Neural cell (in vitro differentiated cells): ENCODE results near the gene LTBP1. TPM values are rescaled to one million over a fixed set of nuclear protein-coding genes. Genes with fewer than 3 reads are reported as not detected.

Experiments used
- H2AFZ ChIP-seq: fragments of 200-600, 300-800 bp; sonication (generic), shearing (Covaris generic); 2 replicates; pipeline ENCODE4 v1.6.0; 2014; ENCODE audit warnings: low read depth, mild to moderate bottlenecking, antibody characterized with exemption, low read length, moderate library complexity
- H3F3A ChIP-seq: fragments of 200-600 bp; shearing (Covaris generic); 2 replicates; pipeline ENCODE4 v1.6.1; 2016; ENCODE audit warnings: mild to moderate bottlenecking, moderate library complexity, mixed read lengths, antibody characterized with exemption, low read length; ENCODE audit not compliant: insufficient read depth, poor library complexity, severe bottlenecking
- H3K27ac ChIP-seq: fragments of 200-600, 300-800 bp; sonication (generic), shearing (Covaris generic); 2 replicates; pipeline ENCODE4 v1.5.1; 2014; ENCODE audit warnings: mild to moderate bottlenecking, low read length, moderate library complexity
- H3K27me3 ChIP-seq: fragments of 300-800, 200-600 bp; sonication (generic), shearing (Covaris generic); 2 replicates; pipeline ENCODE4 v1.6.0; 2014; ENCODE audit warnings: mild to moderate bottlenecking, low read depth, low read length, moderate library complexity; ENCODE audit not compliant: insufficient read depth
- H3K36me3 ChIP-seq: fragments of 300-800, 200-600 bp; sonication (generic), shearing (Covaris generic); 2 replicates; pipeline ENCODE4 v1.5.1; 2014; ENCODE audit warnings: mild to moderate bottlenecking, antibody characterized with exemption, low read length, moderate library complexity; ENCODE audit not compliant: insufficient read depth
- H3K4me2 ChIP-seq: fragments of 300-800, 200-600 bp; sonication (generic), shearing (Covaris generic); 2 replicates; pipeline ENCODE4 v1.6.0; 2014; ENCODE audit warnings: mild to moderate bottlenecking, low read length
- H3K4me3 ChIP-seq: fragments of 300-800, 200-600 bp; sonication (generic), shearing (Covaris generic); 2 replicates; pipeline ENCODE4 v1.5.1; 2014; ENCODE audit warnings: mild to moderate bottlenecking, low read length, moderate library complexity
- H3K79me2 ChIP-seq: fragments of 200-600 bp; shearing (Covaris generic); replicated peaks from 2 replicates; pipeline ENCODE4 v1.6.0; 2014; ENCODE audit warnings: mild to moderate bottlenecking, low read length, moderate library complexity; ENCODE audit not compliant: insufficient read depth
- H3K9ac ChIP-seq: fragments of 300-800, 200-600 bp; sonication (generic), shearing (Covaris generic); 2 replicates; pipeline ENCODE4 v1.6.1; 2016; ENCODE audit warnings: mild to moderate bottlenecking, low read length, mixed read lengths
- H3K9me2 ChIP-seq: fragments of 200-600 bp; shearing (Covaris generic); 2 replicates; pipeline ENCODE4 v1.6.1; 2016; ENCODE audit warnings: mild to moderate bottlenecking, low read length, mixed read lengths; ENCODE audit not compliant: insufficient read depth
- H3K9me3 ChIP-seq: fragments of 200-600, 300-800 bp; sonication (generic), shearing (Covaris generic); 2 replicates; pipeline ENCODE4 v1.6.1; 2016; ENCODE audit warnings: mild to moderate bottlenecking, mixed run types, low read length, moderate library complexity, mixed read lengths
- H4K20me1 ChIP-seq: fragments of 200-600 bp; shearing (Covaris generic); 2 replicates; pipeline ENCODE4 v1.6.1; 2016; ENCODE audit warnings: mild to moderate bottlenecking, mixed run types; ENCODE audit not compliant: insufficient read depth
- CTCF ChIP-seq: fragments of 450-650 bp; IDR thresholded peaks from 2 replicates; pipeline ENCODE4 v1.5.1; 2014; ENCODE audit warnings: antibody characterized with exemption, mild to moderate bottlenecking, moderate library complexity; ENCODE audit not compliant: poor library complexity, severe bottlenecking
- EP300 ChIP-seq: fragments of 450-650 bp; conservative IDR thresholded peaks from 2 replicates; pipeline ENCODE4 v1.6.1; 2014; ENCODE audit warnings: antibody characterized with exemption, mild to moderate bottlenecking, moderate library complexity; ENCODE audit not compliant: poor library complexity, severe bottlenecking
- EZH2 ChIP-seq: fragments of 200-600, 300-800 bp; shearing (Covaris generic), sonication (generic); IDR thresholded peaks from 2 replicates; pipeline ENCODE4 v1.6.1; 2014; ENCODE audit warnings: antibody characterized with exemption, low read length, borderline replicate concordance, mild to moderate bottlenecking; ENCODE audit not compliant: insufficient read depth, poor library complexity, severe bottlenecking
- MXI1 ChIP-seq: fragments of 450-650 bp; conservative IDR thresholded peaks from 2 replicates; pipeline ENCODE4 v1.6.1; 2014; ENCODE audit warnings: antibody characterized with exemption, mild to moderate bottlenecking; ENCODE audit not compliant: poor library complexity, severe bottlenecking
- POLR2AphosphoS5 ChIP-seq: IDR thresholded peaks from 2 replicates; pipeline ENCODE4 v1.6.1; 2012
- RAD21 ChIP-seq: fragments of 450-650 bp; conservative IDR thresholded peaks from 2 replicates; pipeline ENCODE4 v1.6.1; 2014; ENCODE audit warnings: antibody characterized with exemption, mild to moderate bottlenecking, moderate library complexity
- REST ChIP-seq: IDR thresholded peaks from 2 replicates; pipeline ENCODE4 v1.6.1; 2012; ENCODE audit warnings: borderline replicate concordance
- SMC3 ChIP-seq: fragments of 450-650 bp; conservative IDR thresholded peaks from 2 replicates; pipeline ENCODE4 v1.6.1; 2014; ENCODE audit warnings: antibody characterized with exemption, mild to moderate bottlenecking, moderate library complexity; ENCODE audit not compliant: poor library complexity
- TAF1 ChIP-seq: IDR thresholded peaks from 2 replicates; pipeline ENCODE4 v1.6.1; 2012; ENCODE audit warnings: low read depth
- polyA plus RNA-seq: library from polyadenylated mRNA; depleted of rRNA; stranded (reverse); fragments of >200 nt; gene quantifications from 2 replicates; pipeline ENCODE4 v1.2.3, GENCODE V29; 2014

The LTBP1 gene
- polyA plus RNA-seq, 1 donor from 2014 or later, result 1.8 TPM

- H3K9me3 ChIP-seq, result no peaks in the 10 kb centered on the region
Observed at GRCh38 chr2:33273479-33273878, 326.7 kb downstream of the LTBP1 start.

GRCh38 chr2:33274524-33274923 lies 327.8 kb downstream of the LTBP1 start:
- no peaks in the 10 kb centered on the region for H3K36me3 ChIP-seq
- no peak overlapping the region for H2AFZ ChIP-seq
- H3K79me2 ChIP-seq, result no peaks in the 10 kb centered on the region
- H3K9me3 ChIP-seq, result no peaks in the 10 kb centered on the region
- peaks cover 3% of the 10 kb centered on the region for H3K9me2 ChIP-seq
- H4K20me1 ChIP-seq, result no peaks in the 10 kb centered on the region
- no peak overlapping the region for H3K27ac ChIP-seq
- H3K4me2 ChIP-seq, result no peak overlapping the region
- no peak overlapping the region for H3K4me3 ChIP-seq
- no peaks in the 10 kb centered on the region for H3K27me3 ChIP-seq
- no peak overlapping the region for H3K9ac ChIP-seq
- H3F3A ChIP-seq, result no peaks in the 10 kb centered on the region
- no peak for TF ChIP-seq SMC3
- TF ChIP-seq EP300, result no peak
- TF ChIP-seq MXI1, result no peak
- TF ChIP-seq POLR2AphosphoS5, result no peak
- no peak for TF ChIP-seq TAF1
- no peak for TF ChIP-seq CTCF
- TF ChIP-seq EZH2, result no peak
- TF ChIP-seq RAD21, result no peak

More at GRCh38 chr2:33273479-33273878, 326.7 kb downstream of the LTBP1 start:
- TF ChIP-seq CTCF, result no peak
- no peak for TF ChIP-seq SMC3
- TF ChIP-seq REST, result no peak
- TF ChIP-seq RAD21, result no peak
- TF ChIP-seq EZH2, result no peak
- no peak for TF ChIP-seq POLR2AphosphoS5
- no peak for TF ChIP-seq EP300
- TF ChIP-seq TAF1, result no peak
- TF ChIP-seq MXI1, result no peak
- H3K27me3 ChIP-seq, result no peaks in the 10 kb centered on the region
- no peaks in the 10 kb centered on the region for H3K36me3 ChIP-seq
- H2AFZ ChIP-seq, result no peak overlapping the region
- H3K4me2 ChIP-seq, result no peak overlapping the region
- H3K9ac ChIP-seq, result no peak overlapping the region
- no peaks in the 10 kb centered on the region for H4K20me1 ChIP-seq
- H3K79me2 ChIP-seq, result no peaks in the 10 kb centered on the region
- no peak overlapping the region for H3K27ac ChIP-seq
- H3F3A ChIP-seq, result no peaks in the 10 kb centered on the region
- H3K9me2 ChIP-seq, result no peaks in the 10 kb centered on the region
- no peak overlapping the region for H3K4me3 ChIP-seq
